Renal cortical epithelial cell (primary cell): Measurements from ENCODE around the gene MPV17L2. TPM values are rescaled to one million over a fixed set of nuclear protein-coding genes. Genes with fewer than 3 reads are reported as not detected.

Source experiments
- DNase-seq: peaks from one replicate; pipeline ENCODE4 v3.0.0-alpha.2; 2011; ENCODE audit warnings: low read depth
- total RNA-seq: library from RNA; depleted of rRNA; stranded (reverse); fragments of >200 nt; gene quantifications from 2 replicates; pipeline ENCODE4 v1.2.3, GENCODE V29; 2014

MPV17L2 gene
- total RNA-seq, 1 donor from 2014 or later, result 12.3 TPM

DNA sequence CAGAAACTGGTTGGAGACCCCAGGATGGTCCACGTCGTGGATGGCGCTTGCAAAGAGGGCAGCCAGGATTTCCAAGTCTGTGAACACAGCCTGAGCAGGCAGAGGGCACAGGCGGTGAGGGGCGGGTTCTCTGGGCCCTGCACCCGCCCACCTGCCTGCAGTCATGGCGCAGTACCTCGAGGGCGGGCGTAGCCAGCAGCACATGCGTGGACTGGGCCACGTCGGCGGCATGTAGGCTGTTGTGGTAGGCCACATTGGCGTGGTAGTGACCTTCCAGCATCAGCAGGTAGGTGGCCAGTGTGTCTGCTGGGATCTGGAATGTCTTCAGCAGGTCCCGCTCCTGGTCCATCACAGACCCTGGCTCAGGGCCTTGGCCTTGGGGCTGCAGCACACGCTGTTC is 25.1 kb downstream of the MPV17L2 start:
- DNase-seq, result no peak

DNA sequence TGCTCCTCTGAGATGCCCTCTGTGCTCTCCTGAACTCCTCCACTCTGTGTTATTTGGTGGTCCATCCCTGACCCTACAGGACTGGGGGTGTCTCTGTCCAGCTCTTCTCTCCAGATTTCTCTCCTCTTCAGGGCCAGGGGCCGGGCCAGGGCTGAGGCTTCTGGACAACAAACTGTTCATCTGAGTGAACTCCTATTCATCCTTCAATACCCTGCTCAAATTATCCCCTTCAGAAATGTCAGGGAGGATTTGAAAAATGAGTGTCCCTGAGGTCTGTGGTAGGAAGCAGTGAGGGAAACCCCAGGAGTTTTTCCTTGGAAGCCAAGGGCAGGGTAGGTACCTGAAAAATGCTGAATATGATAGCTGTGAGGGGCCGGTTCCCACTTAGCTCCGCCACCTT is 25.6 kb downstream of the MPV17L2 start:
- DNase-seq, result no peak

DNA sequence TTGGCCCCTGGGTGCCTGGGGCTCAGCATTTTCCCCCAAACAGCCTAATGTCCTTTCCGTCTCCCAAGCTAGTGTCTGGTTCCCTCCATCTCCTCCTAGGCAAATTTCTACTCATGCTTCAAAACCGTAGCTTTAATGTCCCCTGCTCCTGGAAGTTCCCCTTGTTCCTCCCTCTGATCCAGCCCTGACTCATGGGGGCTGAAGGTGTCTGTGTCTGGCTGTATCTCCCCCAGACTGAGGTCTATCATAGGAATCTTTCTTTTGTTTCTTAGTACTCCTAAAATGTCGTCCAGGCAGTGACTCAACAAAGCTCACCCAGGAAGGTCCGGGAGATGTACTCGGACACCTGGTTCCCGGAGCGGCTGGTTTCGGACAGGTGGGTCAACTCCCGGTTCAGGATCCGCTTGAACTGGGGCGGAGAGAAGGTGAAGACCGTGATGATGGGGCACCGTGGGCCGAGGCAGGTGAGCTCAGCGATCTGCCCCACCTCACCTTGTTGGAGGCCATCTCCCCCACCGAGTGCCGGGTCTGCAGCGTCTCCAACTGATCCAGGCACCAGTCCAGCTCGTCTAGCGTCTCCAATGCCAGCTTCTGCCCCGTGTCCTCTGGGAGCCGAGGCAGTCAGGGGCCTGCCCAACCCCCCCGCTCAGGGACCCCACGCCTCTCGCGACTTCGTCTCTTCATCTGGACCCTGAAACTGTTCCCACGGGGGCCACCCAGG is 27.1 kb downstream of the MPV17L2 start:
- no peak for DNase-seq

DNA sequence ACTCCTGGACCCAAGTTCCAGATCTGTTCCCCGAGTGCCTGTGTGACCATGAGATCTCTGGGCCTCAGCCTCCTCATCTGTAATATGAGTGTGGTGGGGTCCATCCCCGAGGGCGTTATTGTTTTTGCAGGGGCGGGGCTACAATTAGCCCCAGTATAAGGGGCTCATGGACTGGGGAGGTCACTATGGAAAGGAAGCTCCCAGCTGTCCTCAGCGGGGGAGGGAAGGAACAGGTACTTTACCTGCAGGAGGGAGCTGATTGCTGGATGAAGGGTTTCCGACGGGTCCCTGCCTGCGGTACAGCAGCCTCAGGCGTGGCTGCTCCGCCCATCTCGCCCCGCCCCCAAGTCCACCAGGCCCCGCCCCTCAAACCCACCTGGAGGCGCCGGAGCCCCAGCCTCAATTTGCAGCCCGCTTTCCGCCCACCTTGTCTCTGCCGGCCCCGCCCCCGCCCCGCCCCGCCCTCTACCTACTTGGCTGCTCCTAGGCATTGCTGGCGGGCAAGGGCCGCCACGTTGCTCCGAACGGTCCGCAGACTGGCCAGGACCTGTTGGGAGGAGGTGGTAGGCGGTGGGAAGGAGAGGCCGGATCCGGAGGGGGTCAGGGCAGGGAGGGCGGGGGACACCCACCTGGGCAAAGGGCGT is 27.7 kb downstream of the MPV17L2 start:
- DNase-seq, result no peak

DNA sequence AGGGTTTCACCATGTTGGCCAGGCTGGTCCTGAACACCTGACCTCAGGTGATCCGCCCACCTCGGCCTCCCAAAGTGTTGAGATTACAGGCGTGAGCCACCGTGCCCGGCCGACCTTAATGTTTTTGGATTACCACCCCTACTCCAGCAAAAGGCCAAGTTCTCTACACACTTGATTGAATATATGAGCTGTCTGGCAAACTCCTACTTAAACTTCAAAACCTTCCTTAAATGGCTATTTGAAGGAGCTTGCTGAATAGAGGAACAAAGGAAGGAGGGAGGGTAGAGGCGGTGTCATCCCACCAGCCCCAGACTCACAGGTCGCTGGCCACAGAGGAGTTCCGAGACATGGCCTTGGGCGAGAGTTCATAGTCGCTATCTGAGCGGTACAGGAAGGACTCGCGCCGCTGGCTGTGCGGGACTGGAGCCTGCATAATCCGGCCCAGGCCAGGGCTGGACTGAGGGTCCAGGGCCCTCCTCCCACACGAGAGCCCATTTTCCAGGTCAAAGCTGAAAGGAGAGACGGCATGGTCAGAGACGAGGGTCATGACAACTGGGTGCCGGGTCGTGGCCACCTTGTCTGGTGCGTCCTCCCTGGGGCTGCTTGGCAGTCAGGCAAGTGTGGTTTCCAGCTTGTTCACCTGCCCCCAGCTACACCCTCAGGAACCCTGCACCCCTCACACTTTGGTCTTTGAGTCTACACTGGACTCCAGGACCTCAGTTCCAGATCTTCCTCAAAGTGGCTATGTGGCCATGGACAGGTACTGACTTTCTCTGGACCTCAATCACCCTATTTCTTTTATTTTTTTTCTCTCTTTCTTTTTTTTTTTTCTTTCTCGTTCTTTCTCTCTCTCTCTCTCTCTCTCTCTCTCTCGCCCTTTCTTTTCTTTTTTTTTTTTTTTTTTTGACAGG is 29.1 kb downstream of the MPV17L2 start:
- DNase-seq, result no peak

DNA sequence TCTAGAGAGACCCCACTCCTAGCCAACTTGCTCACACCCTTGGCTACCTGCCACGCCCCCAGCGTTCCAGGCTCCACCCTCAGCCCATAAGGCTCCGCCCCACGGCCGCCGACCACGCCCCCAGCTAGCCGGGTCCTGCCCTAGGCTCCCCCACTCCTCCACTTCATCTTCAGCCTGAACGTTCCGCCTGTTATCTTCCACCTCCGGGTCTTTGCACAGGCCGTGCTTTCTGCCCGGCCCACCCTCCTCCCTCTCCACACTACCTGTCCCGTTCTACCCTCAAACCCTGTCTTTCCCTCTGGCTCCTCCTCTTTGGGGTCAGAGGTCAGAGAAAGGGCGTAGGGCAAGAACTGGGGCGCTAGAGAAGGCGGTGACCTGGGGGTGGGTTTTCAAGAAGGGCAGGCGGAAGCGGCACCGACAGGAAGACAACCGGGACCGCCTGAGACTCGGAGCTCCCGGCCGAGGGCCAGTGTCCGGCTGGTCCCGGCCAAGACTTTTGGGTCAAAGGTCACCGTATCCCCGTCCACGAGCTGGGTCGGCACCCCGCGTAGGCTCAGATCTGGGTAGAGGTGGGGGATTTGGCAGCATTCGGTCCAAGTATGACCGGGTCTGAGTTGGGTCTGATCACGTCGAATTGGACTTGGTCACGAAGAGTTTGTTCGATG is 31.0 kb downstream of the MPV17L2 start:
- no peak for DNase-seq

DNA sequence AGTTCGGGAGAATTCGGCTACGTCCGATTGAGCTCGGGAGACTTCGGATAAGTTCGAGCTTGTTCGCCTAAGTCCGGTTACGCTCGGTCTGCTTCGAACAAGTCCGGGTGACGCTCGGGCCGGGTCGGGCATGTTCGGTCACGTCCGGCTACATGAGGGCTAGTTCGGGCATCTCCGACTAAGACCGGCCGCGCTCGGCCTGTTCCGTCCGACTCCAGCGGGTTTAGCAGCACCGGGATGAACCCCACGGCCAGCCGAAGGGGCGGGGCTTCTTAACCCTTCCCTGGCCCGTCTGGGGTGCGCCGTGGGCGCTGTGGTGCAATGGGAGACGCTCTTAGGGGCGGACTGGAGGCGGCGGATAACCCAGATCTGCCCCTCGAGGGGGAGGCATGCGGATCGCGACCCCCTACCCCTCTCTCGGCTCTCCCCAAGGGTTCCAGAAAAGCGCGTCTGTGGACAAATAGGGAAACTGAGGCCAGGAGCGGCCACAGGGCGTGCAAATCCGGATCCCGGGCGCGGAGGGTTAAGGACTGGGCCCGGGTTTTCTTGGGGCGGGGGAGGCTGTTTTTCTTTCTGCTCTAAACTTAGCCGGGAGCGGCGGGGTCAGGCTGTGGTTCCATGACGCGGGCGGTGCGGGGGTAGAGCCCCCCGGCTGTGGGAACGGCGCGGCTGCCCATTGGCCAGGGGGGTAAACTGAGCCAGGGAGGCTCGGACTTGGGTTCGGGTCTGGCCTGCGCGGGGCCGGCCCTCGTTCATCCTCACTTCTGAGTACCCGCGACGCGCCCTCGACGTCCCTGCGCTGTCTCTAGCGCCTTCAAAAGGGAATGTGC is 31.7 kb downstream of the MPV17L2 start:
- peak; percentile 95 for DNase-seq

DNA sequence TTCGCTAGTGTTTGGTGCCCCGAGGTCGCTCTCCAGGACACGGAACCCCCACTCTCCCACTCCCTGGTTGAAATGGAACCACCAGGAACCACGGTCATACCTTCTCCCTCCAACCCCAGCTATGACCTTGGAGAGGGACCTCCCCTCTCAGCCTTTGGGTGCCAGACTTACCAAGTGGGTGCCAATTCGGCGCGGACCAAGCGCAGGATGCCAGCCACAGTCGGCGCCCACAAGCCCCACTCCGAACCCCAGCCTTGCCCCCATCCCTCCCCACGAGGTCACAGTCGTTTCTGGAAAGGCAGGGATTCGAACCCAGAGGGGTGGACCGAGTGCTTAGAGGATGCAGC is 32.3 kb downstream of the MPV17L2 start:
- no peak for DNase-seq

DNA sequence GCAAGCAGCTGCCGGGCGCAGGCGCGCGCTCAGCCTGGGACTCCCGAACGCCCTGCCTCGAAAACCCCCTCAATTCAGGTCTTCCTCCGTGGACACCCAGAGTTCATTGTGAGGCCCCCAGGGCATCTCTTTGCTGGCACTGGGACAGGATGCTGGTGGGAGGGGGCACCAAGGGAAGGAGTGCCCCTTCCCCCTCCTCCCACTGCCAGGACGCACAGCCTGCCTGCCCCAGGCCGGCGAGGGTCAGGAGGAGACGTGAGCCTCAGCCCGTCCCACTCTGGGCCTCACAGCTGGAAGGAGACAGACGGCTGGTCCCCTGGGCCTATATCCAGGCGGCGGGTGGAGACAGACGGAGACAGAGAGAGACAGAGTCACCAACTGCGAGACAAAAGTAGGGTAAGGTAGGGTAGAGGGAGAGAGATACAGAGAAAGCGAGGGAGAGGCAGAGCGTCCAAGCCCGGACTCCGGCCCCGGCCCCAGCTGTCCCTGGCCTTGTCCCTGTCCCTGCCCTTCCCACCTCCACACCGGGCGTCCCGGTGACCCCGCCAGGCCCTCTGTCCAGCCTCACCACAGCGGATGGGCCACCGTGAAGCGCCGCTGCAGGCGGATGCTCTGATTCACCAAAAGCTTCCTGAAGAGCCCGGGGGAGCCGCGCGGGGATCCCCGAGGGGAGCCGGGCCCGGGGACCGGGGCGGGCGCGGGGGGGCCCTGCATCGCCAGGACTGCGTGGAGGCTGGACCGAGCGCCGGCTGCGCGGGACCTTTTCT is 32.9 kb downstream of the MPV17L2 start, which contains the start of gene PDE4C:
Gene PDE4C, minus strand, starts transcription at position 737 of the 767 bp plus-strand sequence. Its CDS starts 23 bp downstream, at position 714.
- no peak for DNase-seq

DNA sequence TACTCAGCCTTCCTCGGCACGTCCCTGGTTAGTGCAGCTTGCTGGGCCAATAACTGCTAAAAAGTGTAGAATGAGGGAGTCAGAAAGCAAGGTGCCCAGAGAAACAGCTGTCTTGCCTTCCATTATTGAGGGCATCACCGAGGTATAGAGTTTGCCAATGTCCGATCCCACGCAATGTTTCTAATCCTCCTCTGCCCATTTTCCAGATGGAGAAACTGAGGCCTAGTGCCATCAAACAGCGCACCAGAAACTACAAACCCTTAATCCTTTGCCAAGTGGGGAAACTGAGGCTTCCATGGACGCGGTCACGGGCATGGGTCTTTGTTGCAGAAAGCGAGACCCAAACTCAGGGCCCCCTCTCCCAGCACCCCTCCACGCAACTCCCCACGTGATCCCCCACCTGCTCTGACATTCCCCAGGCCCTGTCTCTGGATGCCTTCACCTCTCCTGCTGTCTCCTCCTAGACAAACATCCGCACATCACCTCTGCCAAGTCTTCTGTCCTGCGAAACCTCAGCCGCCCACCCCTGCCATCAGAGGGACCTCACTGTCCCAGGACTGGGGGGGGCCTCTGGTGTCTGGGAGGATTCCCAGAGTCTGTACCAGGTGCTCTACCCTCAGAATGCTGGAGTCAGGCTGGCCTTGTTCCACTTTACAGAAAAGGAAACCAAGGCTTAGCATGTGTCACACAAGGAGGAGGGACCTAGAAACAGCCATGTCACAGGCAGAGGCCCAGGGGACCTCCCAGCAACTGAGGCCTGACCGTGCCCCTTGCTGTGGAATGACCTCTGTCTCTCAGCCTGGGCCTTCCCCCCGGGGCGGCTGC is 34.1 kb downstream of the MPV17L2 start:
- DNase-seq, result no peak

DNA sequence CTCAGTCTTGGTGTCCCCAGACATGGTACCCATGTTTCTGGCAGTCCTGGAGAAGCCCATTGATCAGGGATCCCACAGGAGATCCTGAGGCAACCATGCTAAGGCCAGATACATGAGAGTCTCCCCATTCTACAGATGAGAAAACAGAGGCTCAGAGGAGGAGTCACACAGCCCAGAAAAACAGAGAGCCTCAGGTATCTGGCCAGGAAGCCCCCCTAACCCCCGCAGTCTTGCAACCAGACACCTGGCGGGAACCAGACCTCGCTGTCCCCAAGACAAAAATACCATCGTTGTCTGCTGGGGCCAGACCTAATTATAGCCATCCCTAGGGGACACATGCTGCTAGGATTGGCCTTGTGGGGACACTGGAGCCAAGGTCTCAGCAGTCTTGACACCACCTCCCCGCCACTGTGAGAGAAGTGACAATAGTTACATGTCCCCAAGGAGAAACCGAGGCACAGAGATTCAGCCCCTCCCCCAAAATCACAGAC is 34.8 kb downstream of the MPV17L2 start:
- DNase-seq, result no peak

DNA sequence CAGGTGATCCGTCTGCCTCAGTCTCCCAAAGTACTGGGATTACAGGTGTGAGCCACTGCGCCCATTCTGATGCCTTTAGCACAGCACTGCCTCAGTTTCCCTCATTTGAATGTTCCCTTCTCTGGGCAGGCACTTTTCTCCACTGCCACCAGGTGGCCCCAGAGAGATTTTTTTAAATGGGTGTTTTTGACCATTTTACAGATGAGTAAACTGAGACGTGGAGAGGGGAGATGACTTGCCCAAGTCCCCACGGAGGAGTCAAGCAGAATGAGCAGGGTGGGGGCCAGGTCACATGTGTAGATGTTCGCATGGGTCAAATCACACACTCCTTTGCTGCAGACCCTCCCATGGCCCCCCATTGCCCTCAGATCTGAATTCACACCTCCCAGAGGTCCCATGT is 36.5 kb downstream of the MPV17L2 start:
- DNase-seq, result no peak

DNA sequence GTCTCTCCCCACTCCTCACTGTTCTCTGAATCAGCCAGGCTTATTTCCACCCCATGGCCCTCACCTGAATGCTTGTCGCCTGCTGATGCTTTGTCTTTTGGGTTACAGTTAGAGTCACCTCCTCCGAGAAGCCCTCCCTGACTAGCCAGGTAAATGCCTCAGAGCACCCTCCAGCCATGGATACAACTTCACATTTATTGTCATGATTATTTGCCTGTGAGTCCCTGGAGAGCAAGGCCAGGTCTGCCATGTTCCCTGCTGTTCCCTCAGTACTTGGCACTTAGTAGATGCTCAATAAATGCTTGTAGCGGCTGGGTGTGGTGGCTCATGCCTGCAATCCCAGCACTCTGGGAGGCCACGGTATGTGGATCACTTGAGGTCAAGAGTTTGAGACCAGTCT is 36.9 kb downstream of the MPV17L2 start:
- no peak for DNase-seq

DNA sequence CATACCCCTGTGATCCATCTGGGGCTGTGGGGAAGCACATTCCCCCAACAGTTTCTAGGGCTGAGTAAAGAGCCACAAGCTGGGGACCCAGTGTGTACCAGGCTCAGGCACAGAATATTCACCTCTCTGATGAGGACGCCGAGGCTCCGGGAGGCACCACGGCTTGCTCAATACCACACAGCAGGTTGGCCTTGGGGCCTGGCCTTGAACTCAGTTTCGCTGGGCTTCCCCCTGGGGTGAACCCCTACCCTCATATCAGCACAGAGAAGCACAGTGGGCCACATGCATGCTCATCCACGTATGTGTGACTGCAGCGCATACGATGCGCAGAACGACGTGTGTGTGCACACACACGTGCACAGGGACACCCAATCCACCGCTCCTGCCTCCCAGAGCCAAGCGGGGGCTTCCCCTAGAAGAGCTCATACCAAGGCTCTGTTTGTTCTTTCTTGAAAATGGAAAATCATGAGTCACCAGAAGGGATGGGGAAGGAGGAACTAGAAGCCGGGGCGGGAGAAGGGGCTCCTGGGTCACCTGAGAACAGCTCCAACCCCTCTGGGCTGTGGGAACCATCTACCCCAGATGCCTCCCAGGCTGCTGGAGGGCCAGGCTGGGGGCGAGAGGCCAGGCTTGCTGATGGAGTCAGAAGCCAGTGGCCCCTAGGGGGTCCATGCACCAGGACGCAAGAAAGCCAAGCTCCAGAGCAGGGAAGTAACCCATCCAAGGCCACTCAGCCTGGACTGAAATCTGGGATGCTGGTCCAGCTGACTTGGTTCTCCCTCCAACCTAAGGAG is 38.1 kb downstream of the MPV17L2 start:
- DNase-seq, result no peak

DNA sequence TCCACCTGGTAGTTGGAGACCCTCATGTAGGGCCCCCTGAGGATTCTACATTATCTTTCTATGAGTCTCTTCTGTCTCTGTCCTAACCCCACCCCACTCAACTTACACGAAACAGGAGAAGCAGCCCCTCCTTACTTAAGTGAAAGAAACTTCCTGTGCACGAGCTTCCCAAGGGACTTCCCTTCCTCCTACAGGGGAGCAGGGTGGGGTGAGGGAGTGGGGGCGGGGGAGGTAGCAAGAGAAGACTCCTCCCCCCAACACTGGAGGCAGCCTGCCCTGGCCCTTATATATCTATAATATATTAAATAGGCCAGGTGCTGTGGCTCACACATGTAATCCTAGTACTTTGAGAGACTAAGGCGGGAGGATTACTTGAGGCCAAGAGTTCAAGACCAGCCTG is 38.8 kb downstream of the MPV17L2 start:
- no peak for DNase-seq

DNA sequence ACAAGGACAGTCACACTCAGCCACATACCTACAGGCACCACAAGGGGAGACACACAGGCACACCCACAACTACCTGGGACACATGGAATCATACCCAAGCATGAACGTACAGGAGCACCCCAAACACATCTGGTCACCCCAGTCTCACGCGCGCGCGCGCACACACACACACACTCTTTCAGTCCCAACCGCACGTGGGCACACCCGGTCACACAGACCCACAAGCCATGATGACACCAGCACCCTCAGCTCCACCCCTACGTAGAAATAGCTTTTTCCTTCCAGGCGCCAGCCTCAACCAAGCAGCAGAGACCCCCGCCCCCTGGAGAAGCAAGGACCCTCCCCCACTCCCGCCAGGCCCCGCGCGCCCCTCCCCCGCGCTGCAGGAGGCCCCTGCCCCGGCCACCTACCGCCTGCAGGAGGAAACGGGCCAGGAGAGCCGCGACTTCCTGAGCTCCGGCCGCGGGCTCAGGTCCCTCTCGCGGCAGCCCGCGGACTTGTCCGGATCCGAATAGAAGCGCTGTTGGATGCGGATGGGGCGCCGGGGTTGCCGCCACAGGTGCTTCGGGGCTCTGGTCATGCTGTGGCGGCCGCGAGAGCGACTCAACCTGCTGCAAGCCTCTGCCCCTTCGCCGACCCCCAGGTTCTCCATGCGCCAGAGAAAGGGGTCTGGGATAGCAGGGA is 39.7 kb downstream of the MPV17L2 start:
- no peak for DNase-seq

DNA sequence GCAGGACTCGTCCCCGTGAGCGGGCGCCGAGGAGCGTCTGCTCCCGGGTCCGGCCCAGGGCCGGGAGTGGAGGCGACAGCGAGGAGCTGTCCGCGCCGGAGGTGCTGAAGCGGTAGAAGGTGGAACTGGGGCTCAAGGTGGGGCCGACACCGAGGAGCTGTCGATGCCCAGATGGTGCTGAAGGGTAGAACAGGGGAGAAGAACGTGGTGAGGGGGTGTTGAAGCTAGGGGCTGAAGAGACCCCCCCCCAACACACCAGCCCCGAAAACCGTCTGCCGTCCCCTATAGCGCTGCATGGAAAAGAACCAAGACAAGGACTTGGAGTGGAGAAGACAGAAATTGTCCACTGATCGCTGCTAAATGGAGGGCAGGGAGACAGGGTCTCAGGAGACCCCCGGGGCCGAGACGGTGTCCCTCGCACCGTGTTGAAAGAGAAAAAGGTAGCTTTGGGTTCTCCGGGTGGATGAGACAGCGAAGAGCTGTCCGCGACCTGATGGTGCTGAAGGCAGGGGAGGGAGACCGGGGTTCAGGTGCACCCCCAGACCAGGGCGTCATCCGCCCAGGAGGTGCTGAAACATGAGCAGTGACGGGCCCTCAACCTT is 40.3 kb downstream of the MPV17L2 start:
- peak; percentile 12 for DNase-seq
